DOHH2 (cell line): ENCODE results near the gene MLF1.

ENCODE experiments used
- H3F3A ChIP-seq: fragments of 200-600 bp; sonication (generic), shearing (Covaris generic); 2 replicates; pipeline ENCODE4 v1.6.0; 2016; ENCODE audit warnings: antibody characterized with exemption, mild to moderate bottlenecking; ENCODE audit not compliant: control insufficient read depth, insufficient read depth
- H3K27ac ChIP-seq: fragments of 200-600 bp; sonication (generic); 2 replicates; pipeline ENCODE4 v1.5.1; 2014; ENCODE audit warnings: low read depth, mild to moderate bottlenecking, low read length, moderate library complexity
- H3K27me3 ChIP-seq: fragments of 200-600 bp; sonication (generic); 2 replicates; pipeline ENCODE4 v1.6.1; 2014; ENCODE audit warnings: mild to moderate bottlenecking, low read length, mixed read lengths; ENCODE audit not compliant: control insufficient read depth
- H3K36me3 ChIP-seq: fragments of 200-600 bp; sonication (generic); 2 replicates; pipeline ENCODE4 v1.6.1; 2014; ENCODE audit warnings: mild to moderate bottlenecking, low read length, moderate library complexity, mixed read lengths; ENCODE audit not compliant: control insufficient read depth
- H3K4me1 ChIP-seq: fragments of 200-600 bp; sonication (generic); 2 replicates; pipeline ENCODE4 v1.6.1; 2014; ENCODE audit warnings: mild to moderate bottlenecking, low read length, mixed read lengths; ENCODE audit not compliant: control insufficient read depth
- H3K4me2 ChIP-seq: fragments of 200-600 bp; sonication (generic); 2 replicates; pipeline ENCODE4 v1.6.0; 2014; ENCODE audit warnings: mild to moderate bottlenecking, low read length, moderate library complexity
- H3K4me3 ChIP-seq: fragments of 200-600 bp; sonication (generic); 2 replicates; pipeline ENCODE4 v1.5.1; 2014; ENCODE audit warnings: mild to moderate bottlenecking, low read length, mixed read lengths
- H3K79me2 ChIP-seq: fragments of 200-600 bp; sonication (generic); 2 replicates; pipeline ENCODE4 v1.6.1; 2014; ENCODE audit warnings: mild to moderate bottlenecking, low read length, mixed read lengths; ENCODE audit not compliant: control insufficient read depth
- H3K9me2 ChIP-seq: fragments of 200-600 bp; sonication (generic); replicated peaks from 2 replicates; pipeline ENCODE4 v1.6.1; 2014; ENCODE audit warnings: mild to moderate bottlenecking, low read length, mixed read lengths; ENCODE audit not compliant: control insufficient read depth
- H3K9me3 ChIP-seq: fragments of 200-600 bp; sonication (generic); 2 replicates; pipeline ENCODE4 v1.6.1; 2014; ENCODE audit warnings: antibody characterized with exemption, low read length, mixed read lengths; ENCODE audit not compliant: control insufficient read depth, insufficient read depth
- H4K20me1 ChIP-seq: fragments of 200-600 bp; sonication (generic); 2 replicates; pipeline ENCODE4 v1.6.0; 2014; ENCODE audit warnings: low read depth, mild to moderate bottlenecking, antibody characterized with exemption, low read length, moderate library complexity; ENCODE audit not compliant: control insufficient read depth, insufficient read depth
- EZH2phosphoT487 ChIP-seq: fragments of 200-600 bp; sonication (generic); IDR thresholded peaks from 2 replicates; pipeline ENCODE4 v1.6.1; 2017; ENCODE audit warnings: borderline replicate concordance, mild to moderate bottlenecking, antibody characterized with exemption, low read length, moderate library complexity, mixed read lengths
- TF ChIP-seq, protein P1 (sequence below): fragments of 200-600 bp; sonication (generic); IDR thresholded peaks from one replicate; pipeline ENCODE4 v1.5.1; 2014; ENCODE audit warnings: antibody characterized with exemption, mild to moderate bottlenecking, low read depth, low read length; ENCODE audit not compliant: poor library complexity, severe bottlenecking

Gene MLF1

DNA sequence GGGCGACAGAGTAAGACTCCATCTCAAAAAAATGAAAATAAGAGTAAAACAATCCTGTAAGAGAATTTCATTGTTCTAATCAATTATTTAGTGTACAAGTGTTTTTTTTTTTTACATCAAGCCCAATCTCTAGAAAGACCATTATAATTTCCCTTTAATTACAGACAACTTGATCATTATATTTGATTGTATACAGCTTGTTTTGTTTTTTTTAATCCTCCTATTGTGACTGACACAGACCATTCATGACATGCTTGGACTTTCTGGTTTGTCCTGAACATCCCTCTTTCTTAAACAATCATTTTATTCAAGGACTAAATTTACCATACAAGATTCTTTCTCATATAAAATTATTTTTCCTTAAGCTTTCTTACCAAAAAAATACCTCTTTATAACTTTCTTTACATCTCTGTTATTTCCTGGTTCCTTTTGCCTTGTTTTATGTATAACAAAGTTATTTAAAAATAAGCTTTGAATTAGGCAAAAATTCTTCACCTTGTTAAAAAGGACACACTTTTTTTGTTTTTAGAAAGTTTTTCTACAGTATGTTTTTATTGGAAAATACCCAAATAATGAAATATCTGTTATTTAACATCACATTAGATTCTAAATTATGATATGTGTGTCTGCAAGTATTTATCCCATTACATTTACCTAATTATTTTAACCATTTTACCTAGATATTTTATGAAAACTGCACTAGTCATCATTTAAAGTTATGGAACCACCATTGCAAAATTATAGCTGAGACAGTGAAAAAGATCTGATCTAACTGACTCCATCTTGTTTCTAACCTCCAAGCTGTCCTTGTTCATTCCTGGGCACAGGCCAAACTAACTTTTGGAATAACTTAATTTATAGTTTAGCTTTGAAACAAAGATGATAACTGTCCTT, 47.2 kb downstream of the MLF1 start:
- H3K4me1 ChIP-seq = no peaks in the 10 kb centered on the region
- peaks cover 3% of the 10 kb centered on the region; the same call in 1 of the 2 replicates for H3K9me3 ChIP-seq
- H3K79me2 ChIP-seq = no peaks in the 10 kb centered on the region
- no peak overlapping the region for H3K4me3 ChIP-seq
- H3K4me2 ChIP-seq = no peak overlapping the region
- no peaks in the 10 kb centered on the region for H3K27me3 ChIP-seq
- H3K36me3 ChIP-seq = no peaks in the 10 kb centered on the region
- H3K9me2 ChIP-seq = no peaks in the 10 kb centered on the region
- H4K20me1 ChIP-seq = no peaks in the 10 kb centered on the region
- H3K27ac ChIP-seq = no peak overlapping the region
- H3F3A ChIP-seq = no peaks in the 10 kb centered on the region
- TF ChIP-seq EZH2phosphoT487 = no peak
- TF ChIP-seq, protein P1, sequence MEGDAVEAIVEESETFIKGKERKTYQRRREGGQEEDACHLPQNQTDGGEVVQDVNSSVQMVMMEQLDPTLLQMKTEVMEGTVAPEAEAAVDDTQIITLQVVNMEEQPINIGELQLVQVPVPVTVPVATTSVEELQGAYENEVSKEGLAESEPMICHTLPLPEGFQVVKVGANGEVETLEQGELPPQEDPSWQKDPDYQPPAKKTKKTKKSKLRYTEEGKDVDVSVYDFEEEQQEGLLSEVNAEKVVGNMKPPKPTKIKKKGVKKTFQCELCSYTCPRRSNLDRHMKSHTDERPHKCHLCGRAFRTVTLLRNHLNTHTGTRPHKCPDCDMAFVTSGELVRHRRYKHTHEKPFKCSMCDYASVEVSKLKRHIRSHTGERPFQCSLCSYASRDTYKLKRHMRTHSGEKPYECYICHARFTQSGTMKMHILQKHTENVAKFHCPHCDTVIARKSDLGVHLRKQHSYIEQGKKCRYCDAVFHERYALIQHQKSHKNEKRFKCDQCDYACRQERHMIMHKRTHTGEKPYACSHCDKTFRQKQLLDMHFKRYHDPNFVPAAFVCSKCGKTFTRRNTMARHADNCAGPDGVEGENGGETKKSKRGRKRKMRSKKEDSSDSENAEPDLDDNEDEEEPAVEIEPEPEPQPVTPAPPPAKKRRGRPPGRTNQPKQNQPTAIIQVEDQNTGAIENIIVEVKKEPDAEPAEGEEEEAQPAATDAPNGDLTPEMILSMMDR = no peak

DNA sequence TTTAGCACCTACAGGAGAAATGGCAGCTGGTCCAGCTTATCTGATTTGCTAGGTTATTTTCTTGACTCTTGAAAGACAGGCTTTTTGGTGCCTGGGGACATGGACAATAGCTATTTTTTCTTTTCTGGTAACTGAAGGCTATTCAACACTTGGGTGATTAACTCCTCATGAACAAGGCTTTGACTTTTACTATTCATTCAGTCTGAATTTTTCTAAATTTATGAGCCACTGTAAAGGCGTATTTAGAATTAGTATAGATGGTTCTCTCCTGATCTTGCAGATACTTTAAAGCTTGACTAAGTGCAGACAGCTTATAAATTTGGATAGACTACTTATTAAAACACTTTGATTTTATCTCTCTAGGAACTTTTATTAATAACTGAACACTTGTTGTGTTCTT, 54.9 kb downstream of the MLF1 start:
- H3K4me2 ChIP-seq = no peak overlapping the region
- no peaks in the 10 kb centered on the region for H3K27me3 ChIP-seq
- no peaks in the 10 kb centered on the region for H4K20me1 ChIP-seq
- H3K36me3 ChIP-seq = no peaks in the 10 kb centered on the region
- H3K79me2 ChIP-seq = no peaks in the 10 kb centered on the region
- no peak for TF ChIP-seq EZH2phosphoT487
- TF ChIP-seq, protein P1 = no peak
- H3K9me2 ChIP-seq = no peaks in the 10 kb centered on the region
- H3K9me3 ChIP-seq = peaks cover 3% of the 10 kb centered on the region; the same call in 1 of the 2 replicates
- no peaks in the 10 kb centered on the region for H3F3A ChIP-seq
- H3K4me3 ChIP-seq = no peak overlapping the region
- H3K27ac ChIP-seq = no peak overlapping the region
- H3K4me1 ChIP-seq = no peaks in the 10 kb centered on the region

DNA sequence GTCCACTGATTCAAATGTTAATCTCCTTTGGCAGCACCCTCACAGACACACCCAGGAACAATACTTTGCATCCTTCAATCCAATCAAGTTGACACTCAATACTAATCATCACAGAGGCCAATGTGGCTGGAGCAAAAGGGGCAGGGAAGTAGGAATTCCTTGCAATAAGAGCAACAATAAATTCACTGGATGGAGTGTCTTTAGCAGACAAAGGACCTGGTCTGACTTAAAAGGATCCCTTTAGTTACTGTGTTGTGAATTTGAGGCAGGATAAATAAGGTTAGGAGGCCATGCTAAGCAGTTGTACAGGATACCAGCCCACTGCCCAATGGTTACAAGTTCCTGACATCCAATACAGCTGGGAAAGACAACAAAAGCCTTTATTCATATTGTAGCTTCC, 61.0 kb downstream of the MLF1 start:
- Histone ChIP-seq H4K20me1 (no peaks in the 10 kb centered on the region), H3K9me2 (no peaks in the 10 kb centered on the region), H3K9me3 (no peaks in the 10 kb centered on the region), H3K4me1 (no peaks in the 10 kb centered on the region), H3K4me3 (no peak overlapping the region), H3K36me3 (no peaks in the 10 kb centered on the region), H3K27me3 (no peaks in the 10 kb centered on the region), H3K4me2 (no peak overlapping the region), H3F3A (no peaks in the 10 kb centered on the region), H3K79me2 (no peaks in the 10 kb centered on the region), H3K27ac (no peak overlapping the region)
- TF ChIP-seq, protein P1 = no peak
- no peak for TF ChIP-seq EZH2phosphoT487
